ENCODE data around the gene MGLL.

DNA sequence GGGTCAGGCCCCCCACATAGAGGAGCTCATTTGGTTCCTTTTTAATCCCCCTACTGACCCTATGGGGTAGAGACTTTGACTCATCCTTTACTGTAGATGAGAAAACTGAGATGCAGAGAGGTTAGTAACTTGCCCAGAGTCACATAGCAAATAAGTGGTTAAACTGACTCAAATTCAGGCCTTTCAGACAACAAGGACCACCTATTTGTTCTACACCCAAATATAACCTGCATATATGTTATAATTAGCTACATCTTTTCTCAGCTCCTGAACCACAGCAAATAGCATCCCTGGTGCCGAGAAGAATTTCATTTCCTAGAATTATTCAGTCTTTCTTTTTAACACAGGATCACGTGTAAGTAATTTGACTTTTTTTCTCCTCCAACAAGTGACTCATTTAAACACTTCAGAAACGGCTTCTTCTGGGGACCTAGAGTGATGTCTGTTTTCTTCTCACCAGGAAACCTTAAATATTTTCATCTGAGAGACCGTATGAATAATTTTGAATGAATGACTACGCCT, 57.4 kb downstream of the MGLL start:
- no peak for TF ChIP-seq EZH2 (IDR thresholded peaks at IDR 0.05; ENCODE audit: insufficient read depth, low read length)
- TF ChIP-seq, protein P1, sequence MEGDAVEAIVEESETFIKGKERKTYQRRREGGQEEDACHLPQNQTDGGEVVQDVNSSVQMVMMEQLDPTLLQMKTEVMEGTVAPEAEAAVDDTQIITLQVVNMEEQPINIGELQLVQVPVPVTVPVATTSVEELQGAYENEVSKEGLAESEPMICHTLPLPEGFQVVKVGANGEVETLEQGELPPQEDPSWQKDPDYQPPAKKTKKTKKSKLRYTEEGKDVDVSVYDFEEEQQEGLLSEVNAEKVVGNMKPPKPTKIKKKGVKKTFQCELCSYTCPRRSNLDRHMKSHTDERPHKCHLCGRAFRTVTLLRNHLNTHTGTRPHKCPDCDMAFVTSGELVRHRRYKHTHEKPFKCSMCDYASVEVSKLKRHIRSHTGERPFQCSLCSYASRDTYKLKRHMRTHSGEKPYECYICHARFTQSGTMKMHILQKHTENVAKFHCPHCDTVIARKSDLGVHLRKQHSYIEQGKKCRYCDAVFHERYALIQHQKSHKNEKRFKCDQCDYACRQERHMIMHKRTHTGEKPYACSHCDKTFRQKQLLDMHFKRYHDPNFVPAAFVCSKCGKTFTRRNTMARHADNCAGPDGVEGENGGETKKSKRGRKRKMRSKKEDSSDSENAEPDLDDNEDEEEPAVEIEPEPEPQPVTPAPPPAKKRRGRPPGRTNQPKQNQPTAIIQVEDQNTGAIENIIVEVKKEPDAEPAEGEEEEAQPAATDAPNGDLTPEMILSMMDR (IDR thresholded peaks at IDR 0.05; ENCODE audit: insufficient read depth, low read depth, low read length) = no peak
